OCI-LY3 (cell line): ENCODE results near the gene SHBG.

Experiments used
- H2AFZ ChIP-seq: fragments of 200-600, 300-600 bp; shearing (Covaris generic); 2 replicates; pipeline ENCODE4 v1.6.0; 2014; ENCODE audit warnings: antibody characterized with exemption, low read depth, low read length
- H3K27ac ChIP-seq: fragments of 200-600, 300-600 bp; sonication (generic); 2 replicates; pipeline ENCODE4 v1.5.1; 2014; ENCODE audit warnings: mild to moderate bottlenecking, low read length, moderate library complexity, mixed read lengths
- H3K27me3 ChIP-seq: fragments of 200-600, 300-600 bp; sonication (generic); 2 replicates; pipeline ENCODE4 v1.6.1; 2014; ENCODE audit warnings: low read depth, low read length, mixed read lengths
- H3K36me3 ChIP-seq: fragments of 200-600, 300-600 bp; sonication (generic); replicated peaks from 2 replicates; pipeline ENCODE3; 2014; ENCODE audit warnings: low read depth, low read length, mixed read lengths
- H3K4me1 ChIP-seq: fragments of 300-600, 200-600 bp; sonication (generic); 2 replicates; pipeline ENCODE4 v1.6.1; 2014; ENCODE audit warnings: low read length, mixed read lengths
- H3K4me2 ChIP-seq: fragments of 200-600, 300-600 bp; sonication (generic); 2 replicates; pipeline ENCODE4 v1.6.1; 2014; ENCODE audit warnings: low read length, mixed read lengths
- H3K4me3 ChIP-seq: fragments of 300-600, 200-600 bp; sonication (generic); 2 replicates; pipeline ENCODE4 v1.5.1; 2014; ENCODE audit warnings: antibody characterized with exemption, mild to moderate bottlenecking, low read length, moderate library complexity
- H3K79me2 ChIP-seq: fragments of 300-600, 200-600 bp; shearing (Covaris generic); 2 replicates; pipeline ENCODE4 v1.6.1; 2014; ENCODE audit warnings: mild to moderate bottlenecking, low read length, mixed read lengths
- H3K9ac ChIP-seq: fragments of 300-600, 200-600 bp; shearing (Covaris generic); 2 replicates; pipeline ENCODE4 v1.6.0; 2014; ENCODE audit warnings: mild to moderate bottlenecking, low read length, moderate library complexity
- H3K9me3 ChIP-seq: fragments of 200-600, 300-600 bp; shearing (Covaris generic); 2 replicates; pipeline ENCODE4 v1.6.1; 2014; ENCODE audit warnings: low read length, mixed read lengths; ENCODE audit not compliant: insufficient read depth
- H4K20me1 ChIP-seq: fragments of 200-600, 300-600 bp; sonication (generic); 2 replicates; pipeline ENCODE4 v1.6.1; 2016; ENCODE audit warnings: low read length, mixed read lengths; ENCODE audit not compliant: insufficient read depth
- CTCF ChIP-seq: fragments of 200-600, 300-600 bp; sonication (generic); IDR thresholded peaks from 2 replicates; pipeline ENCODE4 v1.5.1; 2014; ENCODE audit warnings: antibody characterized with exemption, low read length, low read depth
- EZH2phosphoT487 ChIP-seq: fragments of 200-600 bp; shearing (Covaris generic); IDR thresholded peaks from 2 replicates; pipeline ENCODE4 v1.6.1; 2018; ENCODE audit warnings: antibody characterized with exemption, mixed run types, low read depth

SHBG gene

GRCh38 chr17:7606280-7606679, 23.7 kb upstream of the SHBG start:
- H4K20me1 ChIP-seq: no peaks in the 10 kb centered on the region

GRCh38 chr17:7610641-7611040, 19.3 kb upstream of the SHBG start:
- TF ChIP-seq EZH2phosphoT487: no peak
- no peak overlapping the region for H3K4me3 ChIP-seq
- no peak overlapping the region for H3K9ac ChIP-seq
- H3K27me3 ChIP-seq: no peaks in the 10 kb centered on the region
- peaks cover 35% of the 10 kb centered on the region for H3K79me2 ChIP-seq
- no peak overlapping the region for H3K4me2 ChIP-seq
- peaks cover 6% of the 10 kb centered on the region; the same call in 1 of the 2 replicates for H4K20me1 ChIP-seq
- no peak overlapping the region for H2AFZ ChIP-seq
- peaks cover 6% of the 10 kb centered on the region for H3K36me3 ChIP-seq
- no peak overlapping the region for H3K27ac ChIP-seq
- H3K4me1 ChIP-seq: peaks cover 11% of the 10 kb centered on the region
- no peaks in the 10 kb centered on the region for H3K9me3 ChIP-seq

More at GRCh38 chr17:7606280-7606679, 23.7 kb upstream of the SHBG start:
- H3K4me3 ChIP-seq: no peak overlapping the region
- no peak overlapping the region for H3K27ac ChIP-seq
- H3K4me2 ChIP-seq: no peak overlapping the region
- H3K36me3 ChIP-seq: peaks cover 11% of the 10 kb centered on the region
- no peak overlapping the region for H3K9ac ChIP-seq
- H2AFZ ChIP-seq: no peak overlapping the region
- H3K27me3 ChIP-seq: no peaks in the 10 kb centered on the region
- no peaks in the 10 kb centered on the region for H3K9me3 ChIP-seq
- H3K4me1 ChIP-seq: no peaks in the 10 kb centered on the region
- 0 out of 2 replicates have a peak, but pooled peaks cover 8% of the 10 kb centered on the region for H3K79me2 ChIP-seq
- TF ChIP-seq CTCF (no peak), EZH2phosphoT487 (no peak)

- Histone ChIP-seq H3K9ac (no peak overlapping the region), H2AFZ (no peak overlapping the region), H3K4me1 (peaks cover 11% of the 10 kb centered on the region), H3K27ac (no peak overlapping the region), H3K4me3 (no peak overlapping the region), H3K79me2 (peaks cover 35% of the 10 kb centered on the region), H3K36me3 (no peaks in the 10 kb centered on the region), H3K9me3 (no peaks in the 10 kb centered on the region), H3K27me3 (no peaks in the 10 kb centered on the region), H4K20me1 (peaks cover 6% of the 10 kb centered on the region; the same call in 1 of the 2 replicates), H3K4me2 (no peak overlapping the region)
- TF ChIP-seq EZH2phosphoT487 (no peak), CTCF (no peak)
These were observed 18.2 kb upstream of the SHBG start for GRCh38 chr17:7611635-7612293.

GRCh38 chr17:7612294-7612640, 17.7 kb upstream of the SHBG start:
- Histone ChIP-seq H3K4me2 (no peak overlapping the region), H3K27me3 (no peaks in the 10 kb centered on the region), H4K20me1 (peaks cover 6% of the 10 kb centered on the region; the same call in 1 of the 2 replicates), H3K27ac (no peak overlapping the region), H3K79me2 (peaks cover 35% of the 10 kb centered on the region), H3K36me3 (no peaks in the 10 kb centered on the region), H2AFZ (no peak overlapping the region), H3K4me1 (peaks cover 11% of the 10 kb centered on the region), H3K9ac (no peak overlapping the region), H3K4me3 (no peak overlapping the region), H3K9me3 (no peaks in the 10 kb centered on the region)
- TF ChIP-seq CTCF (no peak), EZH2phosphoT487 (no peak)
